PFSK-1 (cell line): ENCODE results near the gene CNOT8.
A peak's percentile ranks its signal among the peaks of the same experiment; 100 is the strongest.

Experiments
- POLR2AphosphoS5 ChIP-seq: IDR thresholded peaks from 2 replicates; pipeline ENCODE4 v1.6.1; 2012; ENCODE audit warnings: low read depth, mild to moderate bottlenecking, control low read depth, low read length, moderate library complexity
- REST ChIP-seq, 2 experiments: IDR thresholded peaks; 2 replicates each; pipeline versions ENCODE4 v1.6.1 to v1.8.0; 2011 to 2012; ENCODE audit warnings: low read depth in 2 of 2, low read length in 2 of 2, control low read depth in 1 of 2, inconsistent platforms in 1 of 2, mild to moderate bottlenecking in 1 of 2, moderate library complexity in 1 of 2; ENCODE audit not compliant: insufficient read depth in 1 of 2
- SIN3A ChIP-seq: IDR thresholded peaks from 2 replicates; pipeline ENCODE4 v1.6.1; 2012; ENCODE audit warnings: mild to moderate bottlenecking, low read length, moderate library complexity, borderline replicate concordance; ENCODE audit not compliant: insufficient read depth
- TAF1 ChIP-seq: IDR thresholded peaks from 2 replicates; pipeline ENCODE4 v1.6.1; 2012; ENCODE audit warnings: low read length, control low read depth, borderline replicate concordance; ENCODE audit not compliant: insufficient read depth

- TF ChIP-seq REST (IDR thresholded peaks at IDR 0.05; ENCODE audit: insufficient read depth in 1 of 2, low read depth in 2 of 2, low read length in 2 of 2) (no peak; a peak in 1 of 4 replicates), TAF1 (peak; percentile 31; the same call in 1 of the 2 replicates), POLR2AphosphoS5 (peak; percentile 70), SIN3A (peak; percentile 74; the same call in 1 of the 2 replicates)
Measured at GRCh38 chr5:154857530-154858296, 714 bp upstream of the CNOT8 start.
